Kidney epithelial cell (primary cell): ENCODE results near the gene ZNF765. TPM values are rescaled to one million over a fixed set of nuclear protein-coding genes. Genes with fewer than 3 reads are reported as not detected.
"Not testable (repeated sequence)": the region's sequence is repeated elsewhere in the genome, so short reads cannot be mapped to it uniquely, and the experiment has no call there.

Source experiments
- DNase-seq: peaks from one replicate; pipeline ENCODE4 v3.0.0-alpha.2; 2010; ENCODE audit warnings: low read depth
- H3K27me3 ChIP-seq: 2 replicates; pipeline ENCODE4 v1.6.0; 2011; ENCODE audit warnings: low read length; ENCODE audit not compliant: control insufficient read depth, insufficient read depth
- H3K36me3 ChIP-seq: 2 replicates; pipeline ENCODE4 v1.5.1; 2011; ENCODE audit warnings: low read length; ENCODE audit not compliant: control insufficient read depth, insufficient read depth
- H3K4me3 ChIP-seq: 2 replicates; pipeline ENCODE4 v1.5.1; 2011; ENCODE audit warnings: low read depth, mild to moderate bottlenecking, control low read depth, low read length
- total RNA-seq: library from RNA; depleted of rRNA; stranded (reverse); fragments of >200 nt; gene quantifications from 2 replicates; pipeline ENCODE4 v1.2.3, GENCODE V29; 2015
- TF ChIP-seq, protein P1 (sequence below): IDR thresholded peaks from 2 replicates; pipeline ENCODE4 v1.5.1; 2011; ENCODE audit warnings: mild to moderate bottlenecking, moderate library complexity, low read length, control low read depth, inconsistent platforms; ENCODE audit not compliant: insufficient read depth, poor library complexity, severe bottlenecking

ZNF765 gene
- total RNA-seq, 1 donor from 2014 or later, result 8.8 TPM

DNA sequence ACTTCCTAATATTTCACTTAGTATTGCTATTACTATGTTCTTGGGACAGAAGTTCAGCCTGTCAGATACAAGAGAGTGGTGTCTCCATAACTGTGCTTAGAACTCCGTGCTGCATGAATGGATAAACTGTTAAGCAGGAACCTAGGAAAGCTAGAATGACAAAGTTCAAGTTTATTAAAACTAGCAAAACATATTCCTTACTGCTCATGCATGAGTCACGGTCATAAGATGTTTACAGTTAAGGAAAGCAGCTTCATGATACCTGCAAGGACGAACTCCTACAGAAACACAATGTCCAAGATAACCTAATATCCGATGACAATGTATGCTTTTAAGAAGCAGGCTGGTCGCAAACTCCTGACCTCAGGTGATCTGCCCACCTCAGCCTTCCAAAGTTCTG, 6.0 kb upstream of the ZNF765 start:
- DNase-seq, result no peak
- no peaks in the 10 kb centered on the region for H3K36me3 ChIP-seq
- TF ChIP-seq, protein P1, sequence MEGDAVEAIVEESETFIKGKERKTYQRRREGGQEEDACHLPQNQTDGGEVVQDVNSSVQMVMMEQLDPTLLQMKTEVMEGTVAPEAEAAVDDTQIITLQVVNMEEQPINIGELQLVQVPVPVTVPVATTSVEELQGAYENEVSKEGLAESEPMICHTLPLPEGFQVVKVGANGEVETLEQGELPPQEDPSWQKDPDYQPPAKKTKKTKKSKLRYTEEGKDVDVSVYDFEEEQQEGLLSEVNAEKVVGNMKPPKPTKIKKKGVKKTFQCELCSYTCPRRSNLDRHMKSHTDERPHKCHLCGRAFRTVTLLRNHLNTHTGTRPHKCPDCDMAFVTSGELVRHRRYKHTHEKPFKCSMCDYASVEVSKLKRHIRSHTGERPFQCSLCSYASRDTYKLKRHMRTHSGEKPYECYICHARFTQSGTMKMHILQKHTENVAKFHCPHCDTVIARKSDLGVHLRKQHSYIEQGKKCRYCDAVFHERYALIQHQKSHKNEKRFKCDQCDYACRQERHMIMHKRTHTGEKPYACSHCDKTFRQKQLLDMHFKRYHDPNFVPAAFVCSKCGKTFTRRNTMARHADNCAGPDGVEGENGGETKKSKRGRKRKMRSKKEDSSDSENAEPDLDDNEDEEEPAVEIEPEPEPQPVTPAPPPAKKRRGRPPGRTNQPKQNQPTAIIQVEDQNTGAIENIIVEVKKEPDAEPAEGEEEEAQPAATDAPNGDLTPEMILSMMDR, result no peak
- H3K4me3 ChIP-seq, result no peak overlapping the region
- no peaks in the 10 kb centered on the region for H3K27me3 ChIP-seq

DNA sequence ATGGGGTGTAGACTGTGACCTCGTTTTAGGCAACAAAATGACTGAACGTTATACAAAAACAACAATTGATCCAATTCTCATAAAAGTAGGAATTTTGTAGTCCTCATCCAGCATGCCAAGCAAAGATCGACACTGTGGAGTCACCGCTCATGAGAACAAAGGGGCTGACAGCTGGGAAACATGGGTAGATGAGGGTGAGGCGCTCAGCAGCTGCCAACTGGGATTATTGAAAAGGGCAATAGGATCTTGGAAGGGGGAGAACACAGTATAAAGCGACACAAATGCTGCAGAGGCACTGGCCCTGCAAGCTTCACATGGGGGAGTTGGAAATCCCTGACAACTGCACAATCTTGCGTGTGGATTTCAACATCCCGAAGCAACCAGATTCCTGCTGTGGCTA, 5.4 kb upstream of the ZNF765 start:
- Histone ChIP-seq H3K27me3 (no peaks in the 10 kb centered on the region), H3K4me3 (no peak overlapping the region), H3K36me3 (no peaks in the 10 kb centered on the region)
- DNase-seq, result no peak
- TF ChIP-seq, protein P1, result no peak

DNA sequence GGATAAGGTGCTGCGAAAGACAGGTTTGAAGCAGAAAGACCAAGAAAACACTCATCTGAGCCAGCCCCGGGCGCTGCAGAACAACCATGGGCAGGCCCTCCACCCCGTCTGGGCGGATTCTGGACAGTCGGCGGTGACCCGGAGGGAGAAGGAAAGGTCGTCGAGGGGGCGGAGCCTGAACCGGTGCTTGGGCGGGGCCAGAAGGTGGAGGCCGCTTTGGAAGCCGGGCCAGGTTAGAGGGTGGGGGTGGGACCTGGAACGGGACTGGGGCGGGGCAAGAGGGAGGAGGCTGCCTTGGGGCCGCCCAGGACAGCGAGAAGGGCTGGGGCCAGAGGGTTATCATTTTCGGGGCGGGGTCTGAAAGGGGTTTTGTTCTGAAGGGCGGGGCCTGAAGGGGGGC, 5.0 kb upstream of the ZNF765 start:
- no peak for DNase-seq
- no peaks in the 10 kb centered on the region for H3K27me3 ChIP-seq
- TF ChIP-seq, protein P1, result no peak
- no peaks in the 10 kb centered on the region for H3K36me3 ChIP-seq
- H3K4me3 ChIP-seq, result no peak overlapping the region

DNA sequence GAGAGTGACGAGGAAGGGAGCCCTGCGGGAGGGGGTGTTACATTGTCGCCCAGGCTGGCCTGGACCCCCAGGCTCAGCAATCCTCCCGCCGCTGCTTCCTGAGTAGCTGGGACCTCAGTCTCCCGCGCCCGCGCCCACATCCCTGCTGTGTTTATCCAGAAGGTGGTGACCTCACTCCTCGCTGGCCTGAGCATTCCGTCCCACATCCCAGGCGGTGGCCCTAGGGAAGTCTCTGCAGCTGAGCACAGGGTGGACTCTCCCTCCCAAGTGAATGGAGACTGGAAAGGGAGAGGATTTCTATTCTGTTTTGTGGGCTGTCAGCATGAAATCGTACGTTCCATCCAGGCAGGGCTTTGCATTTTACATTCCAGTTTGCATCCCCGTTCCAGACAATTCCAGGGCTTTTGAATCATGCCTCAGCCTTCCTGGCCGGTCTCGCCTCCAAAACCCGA, 401 bp upstream of the ZNF765 start:
- TF ChIP-seq, protein P1, result no peak
- no peaks in the 10 kb centered on the region for H3K27me3 ChIP-seq
- no peaks in the 10 kb centered on the region for H3K36me3 ChIP-seq
- peak overlapping the region; percentile 72 for H3K4me3 ChIP-seq
- no peak for DNase-seq

DNA sequence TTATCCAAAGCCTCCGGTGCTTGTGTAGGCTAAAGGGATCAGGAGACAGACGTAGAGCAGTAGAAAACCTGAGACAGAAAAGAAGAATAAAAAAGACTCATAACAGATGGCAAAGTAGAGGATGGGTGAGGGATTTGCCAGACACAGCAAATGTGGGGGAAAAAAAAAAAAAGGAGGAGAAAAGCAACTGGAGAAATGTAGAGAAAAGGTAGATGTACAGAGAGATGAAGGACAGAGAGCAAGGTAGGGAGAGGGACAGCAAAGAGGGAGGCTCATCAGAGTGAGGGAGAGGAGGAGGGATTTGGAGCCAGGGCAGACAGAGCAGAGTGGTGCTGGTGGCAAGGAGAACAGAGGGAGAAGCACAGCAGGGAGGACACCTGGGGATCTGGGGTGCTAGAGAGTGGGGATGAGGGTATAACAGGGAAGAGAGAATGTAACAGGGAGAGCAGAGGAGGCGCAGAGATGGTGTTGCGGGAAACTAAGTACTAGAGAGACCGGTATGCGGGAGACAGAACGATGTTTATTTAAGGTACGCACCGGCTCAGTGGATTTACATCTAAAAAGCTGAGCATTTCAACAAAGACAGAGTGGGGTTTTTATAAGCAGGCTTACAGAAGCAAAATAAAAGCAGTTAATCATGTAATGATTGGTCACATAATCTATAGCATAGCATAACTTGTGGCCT, 1.0 kb downstream of the ZNF765 start:
- not testable (repeated sequence) for DNase-seq, H3K27me3 ChIP-seq
- peak overlapping the region; percentile 72 for H3K4me3 ChIP-seq

DNA sequence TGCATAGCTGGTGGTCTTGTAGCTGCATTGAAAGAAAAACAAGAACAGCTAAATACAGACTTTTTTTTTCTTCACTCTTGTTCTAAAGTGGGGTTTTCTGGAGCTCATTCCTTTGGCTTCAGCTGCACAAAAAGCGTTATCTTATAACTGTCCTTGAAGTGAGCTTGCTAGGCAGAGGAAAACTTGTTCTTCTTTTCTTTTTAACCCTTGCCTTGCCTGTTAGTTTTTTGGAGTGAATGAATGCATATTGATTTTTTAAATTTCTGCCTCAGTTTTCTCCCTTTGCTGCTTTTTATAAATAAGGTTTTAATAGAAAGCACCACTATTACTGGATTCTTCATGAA, 1.5 kb downstream of the ZNF765 start:
- TF ChIP-seq, protein P1, result no peak

More for the DNA sequence above, 1.0 kb downstream of the ZNF765 start:
- H3K36me3 ChIP-seq, result not testable (repeated sequence)

DNA sequence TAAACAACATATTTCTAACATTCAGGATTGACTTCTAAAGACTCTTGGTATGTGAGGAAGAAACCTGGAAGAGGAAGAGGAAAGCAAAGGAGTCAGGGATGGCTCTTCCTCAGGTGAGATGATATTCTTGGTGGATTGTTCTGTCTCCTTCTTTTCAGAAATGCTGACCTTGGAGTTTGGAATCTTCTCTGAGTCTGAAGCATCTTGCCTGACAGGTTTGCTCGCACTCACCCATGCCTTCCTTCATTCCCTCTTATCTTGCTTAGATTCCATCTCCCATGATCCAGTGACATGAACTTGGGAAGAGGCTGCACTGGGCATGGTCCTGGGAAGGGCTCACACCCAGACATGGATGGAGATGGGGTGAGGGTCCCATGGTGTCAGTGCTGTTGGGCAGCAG, 3.0 kb downstream of the ZNF765 start:
- not testable (repeated sequence) for H3K36me3 ChIP-seq, H3K27me3 ChIP-seq, DNase-seq, H3K4me3 ChIP-seq

More for the DNA sequence above, 1.5 kb downstream of the ZNF765 start:
- no peaks in the 10 kb centered on the region for H3K36me3 ChIP-seq
- DNase-seq, result no peak
- H3K4me3 ChIP-seq, result no peak overlapping the region
- no peaks in the 10 kb centered on the region for H3K27me3 ChIP-seq
